ENCODE data around the gene SPDYE9. TPM values are rescaled to one million over a fixed set of nuclear protein-coding genes. Genes with fewer than 3 reads are reported as not detected.
"Not testable (repeated sequence)": the region's sequence is repeated elsewhere in the genome, so short reads cannot be mapped to it uniquely, and the experiment has no call there.

Gene SPDYE9
- total RNA-seq, 2 experiments from 2014 or later = not detected

DNA sequence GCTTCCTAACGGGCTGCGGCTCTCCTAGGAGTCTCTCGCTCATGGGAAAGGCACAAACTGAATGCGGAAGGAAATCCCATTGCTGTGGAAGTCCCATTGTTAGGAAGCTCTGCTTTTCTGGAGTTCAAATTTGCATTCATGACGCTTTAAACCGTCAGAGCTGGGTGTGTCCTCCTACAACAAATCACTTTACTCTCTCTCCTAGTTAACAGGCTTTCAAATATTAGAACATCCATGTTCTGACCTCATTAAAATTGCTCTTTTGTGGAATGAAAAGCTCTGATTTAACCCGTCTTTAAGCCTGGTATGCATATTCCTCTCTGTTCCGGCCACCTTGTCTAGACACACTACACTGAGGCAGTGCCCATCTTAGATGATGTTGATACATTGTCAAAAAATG lies 28.0 kb downstream of the SPDYE9 start, which contains the start of gene SPDYE11:
Gene SPDYE11, minus strand, starts transcription at position 101 of the 400 bp plus-strand sequence. CDS start 1,800 bp downstream, outside the sequence.
- H3K27ac ChIP-seq (ENCODE audit: low read depth in 1 of 2, low read length in 2 of 2); POLR2A ChIA-PET; H3K27me3 ChIP-seq (ENCODE audit: control insufficient read depth in 1 of 2, insufficient read depth in 2 of 2, low read length in 2 of 2); H3K27me3 Mint-ChIP-seq; H3K27ac Mint-ChIP-seq; intact Hi-C loops (cut with DNase I, micrococcal nuclease); H3K9me3 ChIP-seq (ENCODE audit: control insufficient read depth in 1 of 2, insufficient read depth in 1 of 2, low read length in 2 of 2); H3K4me3 Mint-ChIP-seq; H3K36me3 Mint-ChIP-seq (ENCODE audit: low read depth); H3K9me3 Mint-ChIP-seq; H3K4me1 Mint-ChIP-seq (ENCODE audit: low read depth); ATAC-seq (ENCODE audit: poor library complexity); H3K36me3 ChIP-seq (ENCODE audit: insufficient read depth, low read length); CTCF ChIA-PET; H3K4me3 ChIP-seq (ENCODE audit: low read length); H3K4me1 ChIP-seq (ENCODE audit: insufficient read depth, low read length); DNase-seq: not testable (repeated sequence)

DNA sequence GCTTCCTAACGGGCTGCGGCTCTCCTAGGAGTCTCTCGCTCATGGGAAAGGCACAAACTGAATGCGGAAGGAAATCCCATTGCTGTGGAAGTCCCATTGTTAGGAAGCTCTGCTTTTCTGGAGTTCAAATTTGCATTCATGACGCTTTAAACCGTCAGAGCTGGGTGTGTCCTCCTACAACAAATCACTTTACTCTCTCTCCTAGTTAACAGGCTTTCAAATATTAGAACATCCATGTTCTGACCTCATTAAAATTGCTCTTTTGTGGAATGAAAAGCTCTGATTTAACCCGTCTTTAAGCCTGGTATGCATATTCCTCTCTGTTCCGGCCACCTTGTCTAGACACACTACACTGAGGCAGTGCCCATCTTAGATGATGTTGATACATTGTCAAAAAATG lies 56.2 kb downstream of the SPDYE9 start, which contains the start of gene SPDYE8:
Gene SPDYE8, minus strand, starts transcription at position 101 of the 400 bp plus-strand sequence. CDS start 1,800 bp downstream, outside the sequence.
- H3K27ac Mint-ChIP-seq; H3K4me1 ChIP-seq (ENCODE audit: insufficient read depth, low read length); CTCF ChIA-PET; H3K4me3 ChIP-seq (ENCODE audit: low read length); H3K4me1 Mint-ChIP-seq (ENCODE audit: low read depth); H3K36me3 Mint-ChIP-seq (ENCODE audit: low read depth); H3K4me3 Mint-ChIP-seq; H3K9me3 ChIP-seq (ENCODE audit: control insufficient read depth in 1 of 2, insufficient read depth in 1 of 2, low read length in 2 of 2); H3K27me3 ChIP-seq (ENCODE audit: control insufficient read depth in 1 of 2, insufficient read depth in 2 of 2, low read length in 2 of 2); intact Hi-C loops (cut with DNase I, micrococcal nuclease); H3K27me3 Mint-ChIP-seq; ATAC-seq (ENCODE audit: poor library complexity); H3K36me3 ChIP-seq (ENCODE audit: insufficient read depth, low read length); DNase-seq; POLR2A ChIA-PET; H3K9me3 Mint-ChIP-seq; H3K27ac ChIP-seq (ENCODE audit: low read depth in 1 of 2, low read length in 2 of 2): not testable (repeated sequence)

Other genes starting within 250 kb of the SPDYE9 start
- gene POM121, start 160.9 kb downstream of the SPDYE9 start, total RNA-seq = 10 to 100 TPM; 66.2 to 67.9 TPM
- 1 to 10 TPM; 4.1 to 4.4 TPM for gene TRIM74, start 116.6 kb downstream of the SPDYE9 start, total RNA-seq
- gene SPDYE8, start 56.3 kb downstream of the SPDYE9 start, total RNA-seq = not detected
- gene SPDYE11, start 28.1 kb downstream of the SPDYE9 start, total RNA-seq = not detected
- 10 to 100 TPM; 31.2 to 32.6 TPM for gene NSUN5, start 222.8 kb upstream of the SPDYE9 start, total RNA-seq
- gene TRIM50, start 242.0 kb upstream of the SPDYE9 start, total RNA-seq = under 1 TPM in 1 of 2 experiments, not detected in 1; 0.17 TPM
- gene FKBP6, start 242.1 kb upstream of the SPDYE9 start, total RNA-seq = not detected